Right atrium auricular region (tissue), 2 donors: ENCODE data around the gene NF2. TPM values are rescaled to one million over a fixed set of nuclear protein-coding genes. Genes with fewer than 3 reads are reported as not detected.

Source experiments
- DNase-seq: peaks from one replicate; pipeline ENCODE4 v3.0.0-alpha.2; 2019; ENCODE audit warnings: low spot score
- H3K27ac ChIP-seq, 2 donors: fragments of 200-600 bp; sonication (generic); 1 replicate in 1 of 2; 2 replicates in 1 of 2; pipeline ENCODE4 v1.5.1; 2016 to 2019
- H3K27me3 ChIP-seq, 2 donors: fragments of 200-600 bp; sonication (generic); one replicate each; pipeline versions ENCODE4 v1.5.1 to v1.6.0; 2017 to 2019
- H3K36me3 ChIP-seq: fragments of 200-600 bp; sonication (generic); one replicate; pipeline ENCODE4 v1.5.1; 2016
- H3K4me1 ChIP-seq, 2 donors: fragments of 200-600 bp; sonication (generic); one replicate each; pipeline versions ENCODE4 v1.5.1 to v1.6.0; 2017 to 2019
- H3K4me3 ChIP-seq, 2 donors: fragments of 200-600 bp; sonication (generic); 1 replicate in 1 of 2; 2 replicates in 1 of 2; pipeline ENCODE4 v1.5.1; 2017 to 2019; ENCODE audit warnings: mild to moderate bottlenecking in 1 of 2, moderate library complexity in 1 of 2
- H3K9me3 ChIP-seq, 2 donors: fragments of 200-600 bp; sonication (generic); one replicate each; pipeline ENCODE4 v1.5.1; 2019
- total RNA-seq, 2 donors: library from RNA; depleted of rRNA; stranded (reverse); fragments of >200 nt; gene quantifications; one replicate each; pipeline ENCODE4 v1.1.0, GENCODE V29; 2016
- TF ChIP-seq, protein P1 (sequence below), 2 donors: fragments of 200-600 bp; sonication (generic); IDR thresholded peaks; one replicate each; pipeline ENCODE4 v1.5.1; 2019; ENCODE audit warnings: antibody characterized with exemption in 2 of 2

NF2 gene
- total RNA-seq, 2 donors from 2014 or later = 45.8 to 52.5 TPM

DNA sequence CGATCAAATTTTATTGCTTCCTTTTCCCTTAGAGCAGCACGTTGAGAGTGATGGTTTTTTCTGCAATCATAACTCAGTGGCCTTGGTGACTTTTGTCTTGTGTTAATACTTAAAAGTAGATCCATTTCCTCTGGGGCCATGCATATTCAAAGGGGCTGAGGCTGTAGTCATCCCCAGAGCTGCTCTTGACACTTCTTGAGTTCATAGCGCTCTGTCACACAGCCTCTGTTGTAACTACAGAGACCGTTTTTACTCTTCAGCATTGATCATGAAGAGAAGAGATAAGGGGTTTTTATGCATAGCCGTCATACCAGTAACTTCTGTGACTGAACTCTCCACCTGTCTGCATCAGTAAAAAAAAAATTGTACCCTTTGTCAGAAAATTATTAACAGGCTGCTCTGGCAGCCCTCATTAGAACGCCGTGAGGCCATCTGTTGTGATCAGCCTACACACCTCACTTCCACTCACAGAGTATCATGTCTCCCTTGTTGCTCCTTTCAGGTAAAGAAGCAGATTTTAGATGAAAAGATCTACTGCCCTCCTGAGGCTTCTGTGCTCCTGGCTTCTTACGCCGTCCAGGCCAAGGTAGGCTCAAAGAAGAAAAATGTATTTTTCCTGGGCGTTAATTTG is 38.4 kb downstream of the NF2 start:
- Histone ChIP-seq H3K27ac (no peak overlapping the region), H3K4me1 (no peaks in the 10 kb centered on the region), H3K9me3 (no peaks in the 10 kb centered on the region), H3K4me3 (no peak overlapping the region), H3K36me3 (peaks cover 39% of the 10 kb centered on the region), H3K27me3 (no peaks in the 10 kb centered on the region)
- TF ChIP-seq, protein P1, sequence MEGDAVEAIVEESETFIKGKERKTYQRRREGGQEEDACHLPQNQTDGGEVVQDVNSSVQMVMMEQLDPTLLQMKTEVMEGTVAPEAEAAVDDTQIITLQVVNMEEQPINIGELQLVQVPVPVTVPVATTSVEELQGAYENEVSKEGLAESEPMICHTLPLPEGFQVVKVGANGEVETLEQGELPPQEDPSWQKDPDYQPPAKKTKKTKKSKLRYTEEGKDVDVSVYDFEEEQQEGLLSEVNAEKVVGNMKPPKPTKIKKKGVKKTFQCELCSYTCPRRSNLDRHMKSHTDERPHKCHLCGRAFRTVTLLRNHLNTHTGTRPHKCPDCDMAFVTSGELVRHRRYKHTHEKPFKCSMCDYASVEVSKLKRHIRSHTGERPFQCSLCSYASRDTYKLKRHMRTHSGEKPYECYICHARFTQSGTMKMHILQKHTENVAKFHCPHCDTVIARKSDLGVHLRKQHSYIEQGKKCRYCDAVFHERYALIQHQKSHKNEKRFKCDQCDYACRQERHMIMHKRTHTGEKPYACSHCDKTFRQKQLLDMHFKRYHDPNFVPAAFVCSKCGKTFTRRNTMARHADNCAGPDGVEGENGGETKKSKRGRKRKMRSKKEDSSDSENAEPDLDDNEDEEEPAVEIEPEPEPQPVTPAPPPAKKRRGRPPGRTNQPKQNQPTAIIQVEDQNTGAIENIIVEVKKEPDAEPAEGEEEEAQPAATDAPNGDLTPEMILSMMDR (IDR thresholded peaks at IDR 0.05) = no peak
- no peak for DNase-seq

GRCh38 chr22:29642694-29643093 is 39.3 kb downstream of the NF2 start:
- Histone ChIP-seq H3K27me3 (no peaks in the 10 kb centered on the region), H3K27ac (no peak overlapping the region), H3K36me3 (peaks cover 34% of the 10 kb centered on the region), H3K9me3 (no peaks in the 10 kb centered on the region), H3K4me3 (no peak overlapping the region), H3K4me1 (no peaks in the 10 kb centered on the region)
- DNase-seq = no peak
- TF ChIP-seq, protein P1 (IDR thresholded peaks at IDR 0.05) = no peak

- Histone ChIP-seq H3K27me3 (no peaks in the 10 kb centered on the region), H3K36me3 (peaks cover 8% of the 10 kb centered on the region), H3K27ac (no peak overlapping the region), H3K4me3 (no peak overlapping the region), H3K4me1 (no peaks in the 10 kb centered on the region), H3K9me3 (no peaks in the 10 kb centered on the region)
- TF ChIP-seq, protein P1 (IDR thresholded peaks at IDR 0.05) = no peak
- no peak for DNase-seq
Observed at GRCh38 chr22:29647954-29648737, 44.7 kb downstream of the NF2 start.

GRCh38 chr22:29650370-29650769 is 46.9 kb downstream of the NF2 start:
- no peak overlapping the region for H3K4me3 ChIP-seq
- no peak for DNase-seq
- no peaks in the 10 kb centered on the region for H3K9me3 ChIP-seq
- no peak overlapping the region for H3K27ac ChIP-seq
- H3K36me3 ChIP-seq = peaks cover 8% of the 10 kb centered on the region
- no peaks in the 10 kb centered on the region for H3K4me1 ChIP-seq
- H3K27me3 ChIP-seq = no peaks in the 10 kb centered on the region
- TF ChIP-seq, protein P1 (IDR thresholded peaks at IDR 0.05) = no peak

DNA sequence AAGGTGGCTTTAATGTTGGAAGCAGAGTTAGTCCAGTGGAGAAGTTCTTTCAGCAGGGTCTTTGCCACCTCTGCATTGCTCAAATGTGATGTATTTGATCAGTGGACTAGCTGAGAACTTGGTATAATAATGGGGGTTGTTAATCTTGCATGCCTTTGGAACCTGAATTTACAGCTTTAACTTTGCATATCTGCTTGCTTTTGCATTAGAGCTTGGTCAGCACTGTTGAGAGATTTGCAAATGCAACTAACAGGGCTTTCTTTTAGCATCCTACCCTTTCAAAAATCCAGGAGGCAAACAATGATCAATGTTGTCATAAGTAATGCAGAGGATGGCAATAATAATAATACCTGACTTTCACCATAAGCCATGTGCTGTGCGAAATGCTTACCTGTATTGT is 48.2 kb downstream of the NF2 start:
- H3K9me3 ChIP-seq = no peaks in the 10 kb centered on the region
- H3K36me3 ChIP-seq = peaks cover 14% of the 10 kb centered on the region
- no peaks in the 10 kb centered on the region for H3K4me1 ChIP-seq
- TF ChIP-seq, protein P1 (IDR thresholded peaks at IDR 0.05) = no peak
- DNase-seq = no peak
- no peaks in the 10 kb centered on the region for H3K27me3 ChIP-seq
- no peak overlapping the region for H3K27ac ChIP-seq
- H3K4me3 ChIP-seq = no peak overlapping the region
